HepG2 (cell line): ENCODE results near the gene LRPAP1. TPM values are rescaled to one million over a fixed set of nuclear protein-coding genes. Genes with fewer than 3 reads are reported as not detected.
A peak's percentile ranks its signal among the peaks of the same experiment; 100 is the strongest.

Experiments
- ARID2 ChIP-seq: sonication (generic); formaldehyde crosslinking; IDR thresholded peaks from 2 replicates; pipeline ENCODE4 v1.8.1; 2022; ENCODE audit warnings: mild to moderate bottlenecking, missing genetic modification reagents, borderline replicate concordance
- CSRNP1 ChIP-seq: sonication (generic); formaldehyde crosslinking; IDR thresholded peaks from 2 replicates; pipeline ENCODE4 v1.8.1; 2023; ENCODE audit warnings: mild to moderate bottlenecking, missing genetic modification reagents
- HMGXB4 ChIP-seq, 2 experiments: sonication (generic) in 1 of 2; formaldehyde crosslinking in 1 of 2; IDR thresholded peaks; 2 replicates each; pipeline versions ENCODE4 v1.4.0 to v1.6.1; 2018 to 2020; ENCODE audit warnings: missing genetic modification reagents in 2 of 2, borderline replicate concordance in 1 of 2, low read depth in 1 of 2, mild to moderate bottlenecking in 1 of 2, missing biosample characterization in 1 of 2
- MAX ChIP-seq: IDR thresholded peaks from 2 replicates; pipeline ENCODE4 v1.6.1; 2012; ENCODE audit warnings: inconsistent platforms
- MEF2D ChIP-seq: sonication (generic); formaldehyde crosslinking; IDR thresholded peaks from 2 replicates; pipeline ENCODE4 v1.5.1; 2020; ENCODE audit warnings: mild to moderate bottlenecking, missing genetic modification reagents
- MXD1 ChIP-seq: sonication (generic); formaldehyde crosslinking; IDR thresholded peaks from 2 replicates; pipeline ENCODE4 v1.4.0; 2020; ENCODE audit warnings: mild to moderate bottlenecking, missing genetic modification reagents
- PHF5A ChIP-seq: IDR thresholded peaks from one replicate; pipeline ENCODE4 v1.6.1; 2018; ENCODE audit warnings: low read depth, missing genetic modification reagents; ENCODE audit not compliant: unreplicated experiment
- SOX5 ChIP-seq: IDR thresholded peaks from 2 replicates; pipeline ENCODE4 v1.6.1; 2016; ENCODE audit warnings: borderline replicate concordance
- TEAD2 ChIP-seq: sonication (generic); formaldehyde crosslinking; IDR thresholded peaks from 2 replicates; pipeline ENCODE4 v1.9.0; 2021; ENCODE audit warnings: missing genetic modification reagents
- TEAD3 ChIP-seq: optimal IDR thresholded peaks from 2 replicates; pipeline ENCODE3; 2016; ENCODE audit warnings: borderline replicate concordance
- TRIM22 ChIP-seq: fragments of 450-650 bp; IDR thresholded peaks from 2 replicates; pipeline ENCODE4 v1.6.1; 2017
- U2AF2 ChIP-seq: fragments of 200-400 bp; formaldehyde crosslinking; IDR thresholded peaks from 2 replicates; pipeline ENCODE4 v1.6.1; 2017; ENCODE audit warnings: low read depth, mild to moderate bottlenecking, low read length
- ZBTB21 ChIP-seq: sonication (generic); formaldehyde crosslinking; IDR thresholded peaks from 2 replicates; pipeline ENCODE4 v1.4.0; 2020; ENCODE audit warnings: missing genetic modification reagents
- ZBTB44 ChIP-seq: sonication (generic); formaldehyde crosslinking; IDR thresholded peaks from 2 replicates; pipeline ENCODE4 v1.4.0; 2020; ENCODE audit warnings: missing genetic modification reagents
- ZNF207 ChIP-seq: fragments of 450-650 bp; IDR thresholded peaks from 2 replicates; pipeline ENCODE4 v1.6.1; 2016; ENCODE audit warnings: antibody characterized with exemption, borderline replicate concordance
- ZNF263 ChIP-seq: sonication (generic); formaldehyde crosslinking; IDR thresholded peaks from 2 replicates; pipeline ENCODE4 v1.4.0; 2020; ENCODE audit warnings: missing genetic modification reagents
- ZSCAN25 ChIP-seq: sonication (generic); formaldehyde crosslinking; IDR thresholded peaks from 2 replicates; pipeline ENCODE4 v1.8.0; 2022; ENCODE audit warnings: mild to moderate bottlenecking, missing genetic modification reagents
- ZSCAN5A ChIP-seq: sonication (generic); formaldehyde crosslinking; IDR thresholded peaks from 2 replicates; pipeline ENCODE4 v1.8.0; 2022; ENCODE audit warnings: mild to moderate bottlenecking, missing genetic modification reagents, borderline replicate concordance
- polyA plus RNA-seq, 8 experiments: library from polyadenylated mRNA; depleted of rRNA in 3 of 8; stranded (reverse) in 7 of 8; unstranded in 1 of 8; fragments of >200 nt; fragmentation: Illumina TruSeq in 4 of 8; extraction: Trizol in 4 of 8; gene quantifications; 2 replicates each; pipeline versions ENCODE4 v1.2.1 to v1.2.3, GENCODE V29; 2011 to 2016; ENCODE audit warnings: low read depth in 4 of 8, missing spikeins in 1 of 8, mixed read lengths in 1 of 8; ENCODE audit not compliant: insufficient read depth in 1 of 8
- total RNA-seq, 5 experiments: library from RNA; depleted of rRNA; stranded (reverse); fragments of >200 nt; fragmentation: Illumina TruSeq; extraction: Trizol; gene quantifications; 2 replicates each; pipeline ENCODE4 v1.2.3, GENCODE V29; 2016; ENCODE audit warnings: low read depth in 1 of 5

Gene LRPAP1
- total and polyA plus RNA-seq, 2 of the 13 experiments (the other 11 are each of a cell fraction or from before 2014, with no cell fraction given), result 153 to 191 TPM

- peak; percentile 41 to 50; a peak in 2 of 4 replicates for TF ChIP-seq HMGXB4 (CRISPR knock-in tag; IDR thresholded peaks at IDR 0.05; ENCODE audit: borderline replicate concordance in 1 of 2, low read depth in 1 of 2)
- TF ChIP-seq MEF2D (CRISPR knock-in tag), result peak; percentile 54; the same call in 1 of the 2 replicates
- no peak for TF ChIP-seq TRIM22
- peak; percentile 87; the same call in 1 of the 2 replicates for TF ChIP-seq CSRNP1 (CRISPR knock-in tag)
- peak; percentile 59; the same call in 1 of the 2 replicates for TF ChIP-seq MAX
- TF ChIP-seq U2AF2, result no peak
- 0 out of 2 replicates have a peak, but pooled peaks have one; percentile 17 for TF ChIP-seq ARID2 (CRISPR knock-in tag)
- TF ChIP-seq ZBTB21 (CRISPR knock-in tag), result no peak
- no peak for TF ChIP-seq TEAD3
- TF ChIP-seq TEAD2 (CRISPR knock-in tag), result no peak
- TF ChIP-seq ZSCAN25, result 0 out of 2 replicates have a peak, but pooled peaks have one; percentile 32
- peak; percentile 55; the same call in 1 of the 2 replicates for TF ChIP-seq ZNF263 (CRISPR knock-in tag)
- TF ChIP-seq ZNF207, result no peak
- peak; percentile 38; the same call in 1 of the 2 replicates for TF ChIP-seq SOX5
- peak; percentile 51; the same call in 1 of the 2 replicates for TF ChIP-seq MXD1
- TF ChIP-seq PHF5A, result no peak
- TF ChIP-seq ZSCAN5A (CRISPR knock-in tag), result no peak
- TF ChIP-seq ZBTB44, result 0 out of 2 replicates have a peak, but pooled peaks have one; percentile 59
Measured at GRCh38 chr4:3531879-3532750, at the start of gene LRPAP1 (continued).
